HG03432 (cell line): Measurements from ENCODE around the gene APEX1.

ENCODE experiments used
- ATAC-seq: cut with Tn5 transposase; IDR thresholded peaks from one replicate; pipeline ENCODE4 v1.9.1; 2021; ENCODE audit warnings: mild to moderate bottlenecking, moderate library complexity; ENCODE audit not compliant: unreplicated experiment

The APEX1 gene

GRCh38 chr14:20454516-20455354 is at the start of gene APEX1, which contains the start of gene OSGEP:
Gene APEX1 (plus strand): TSS chr14:20455226. CDS start chr14:20455646, 420 bp downstream.
Gene OSGEP (minus strand): TSS chr14:20454812. CDS start chr14:20454683, 129 bp downstream.
- ATAC-seq = peak; percentile 90

GRCh38 chr14:20409226-20409625 is 45.8 kb upstream of the APEX1 start:
- no peak for ATAC-seq

- peak; percentile 55 for ATAC-seq
Observed at GRCh38 chr14:20412411-20412810, 42.6 kb upstream of the APEX1 start.

GRCh38 chr14:20412876-20413743 is 41.9 kb upstream of the APEX1 start, which contains the start of gene TEP1:
Gene TEP1 (minus strand): TSS chr14:20413501. CDS start chr14:20408439, 5,062 bp downstream.
- ATAC-seq = peak; percentile 87

- ATAC-seq = peak; percentile 41
Observed at GRCh38 chr14:20413744-20414082, 41.3 kb upstream of the APEX1 start.

- ATAC-seq = peak; percentile 44
Observed at GRCh38 chr14:20415782-20416206, 39.2 kb upstream of the APEX1 start.

GRCh38 chr14:20416223-20416622 is 38.8 kb upstream of the APEX1 start:
- ATAC-seq = no peak

GRCh38 chr14:20417250-20418186 is 37.5 kb upstream of the APEX1 start:
- no peak for ATAC-seq

- no peak for ATAC-seq
Observed at GRCh38 chr14:20418501-20418909, 36.5 kb upstream of the APEX1 start.

GRCh38 chr14:20419419-20419818 is 35.6 kb upstream of the APEX1 start:
- ATAC-seq = no peak

GRCh38 chr14:20421267-20421666 is 33.8 kb upstream of the APEX1 start:
- no peak for ATAC-seq

GRCh38 chr14:20422886-20423285 is 32.1 kb upstream of the APEX1 start:
- ATAC-seq = no peak

GRCh38 chr14:20424851-20425250 is 30.2 kb upstream of the APEX1 start:
- no peak for ATAC-seq

- peak; percentile 82 for ATAC-seq
Observed at GRCh38 chr14:20427231-20428009, 27.6 kb upstream of the APEX1 start.

- ATAC-seq = peak; percentile 39
Observed at GRCh38 chr14:20428010-20428365, 27.0 kb upstream of the APEX1 start.

- ATAC-seq = no peak
Observed at GRCh38 chr14:20428802-20429201, 26.2 kb upstream of the APEX1 start.

GRCh38 chr14:20429801-20430669 is 25.0 kb upstream of the APEX1 start:
- no peak for ATAC-seq

GRCh38 chr14:20434701-20435581 is 20.1 kb upstream of the APEX1 start:
- ATAC-seq = no peak
